ENCODE results near the gene PTPRN2.

PTPRN2 gene

DNA sequence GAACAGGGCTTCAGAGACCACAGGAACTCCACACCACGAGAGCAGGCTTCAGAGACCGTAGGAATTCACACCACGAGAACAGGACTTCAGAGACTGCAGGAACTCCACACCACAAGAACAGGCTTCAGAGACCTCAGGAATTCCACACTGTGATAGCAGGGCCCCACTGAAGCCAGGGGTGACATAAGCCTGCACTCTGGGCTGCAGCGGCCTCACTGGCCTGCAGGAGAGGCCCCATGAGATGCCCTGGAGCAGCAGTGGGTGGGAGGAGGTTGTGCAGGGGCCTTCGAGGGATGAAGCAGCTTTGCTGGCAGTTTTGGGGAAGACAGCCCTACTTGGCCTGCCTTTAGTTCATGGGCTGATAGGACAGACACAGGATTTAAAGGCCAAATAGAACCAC lies 614.7 kb downstream of the PTPRN2 start:
- Mint-ChIP-seq H3K4me1 (ENCODE audit: low read depth in 2 of 2) (no peaks in the 10 kb centered on the region), H3K4me3 (no peak overlapping the region), H3K9me3 (peaks cover 8 to 9% of the 10 kb centered on the region in 2 donors), H3K27me3 (peaks cover 10 to 29% of the 10 kb centered on the region in 2 donors), H3K36me3 (ENCODE audit: insufficient read depth) (no peaks in the 10 kb centered on the region), H3K27ac (no peak overlapping the region)
- DNase-seq (no peak), ATAC-seq (replicated peaks) (no peak)

- Mint-ChIP-seq H3K27me3 (peaks cover 10 to 17% of the 10 kb centered on the region in 2 donors), H3K4me1 (ENCODE audit: low read depth in 2 of 2) (no peaks in the 10 kb centered on the region), H3K27ac (no peak overlapping the region), H3K9me3 (peaks cover 8 to 9% of the 10 kb centered on the region in 2 donors), H3K36me3 (ENCODE audit: insufficient read depth) (no peaks in the 10 kb centered on the region), H3K4me3 (no peak overlapping the region)
- ATAC-seq (replicated peaks) (no peak), DNase-seq (no peak)
Observed at GRCh38 chr7:157971501-157971900, 616.1 kb downstream of the PTPRN2 start.

DNA sequence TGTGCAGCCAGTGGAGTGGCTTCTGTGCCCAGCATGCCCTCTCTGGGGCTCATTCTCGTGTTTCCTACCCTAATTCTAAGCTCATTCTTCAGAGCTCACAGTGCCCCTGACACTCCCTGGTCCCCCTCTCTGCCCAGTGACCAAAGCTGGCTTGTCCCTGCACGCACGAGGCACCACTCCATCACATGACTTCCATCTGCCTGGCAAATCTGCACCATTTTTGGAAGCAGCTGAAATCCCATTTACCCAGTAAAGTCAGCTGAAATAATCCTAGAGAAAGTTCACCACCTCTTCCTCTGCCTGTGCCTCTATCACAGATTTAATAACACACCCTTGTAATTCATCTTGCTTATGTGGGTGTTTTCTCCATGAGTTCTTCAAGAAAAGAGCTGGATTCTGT lies 616.9 kb downstream of the PTPRN2 start:
- peaks cover 8 to 9% of the 10 kb centered on the region in 2 donors for H3K9me3 Mint-ChIP-seq
- ATAC-seq (replicated peaks): no peak
- no peaks in the 10 kb centered on the region for H3K4me1 Mint-ChIP-seq (ENCODE audit: low read depth in 2 of 2)
- H3K36me3 Mint-ChIP-seq (ENCODE audit: insufficient read depth): no peaks in the 10 kb centered on the region
- H3K27me3 Mint-ChIP-seq: peaks cover 8 to 10% of the 10 kb centered on the region in 2 donors
- no peak overlapping the region for H3K4me3 Mint-ChIP-seq
- no peak for DNase-seq
- H3K27ac Mint-ChIP-seq: no peak overlapping the region

- Mint-ChIP-seq H3K27me3 (peaks cover under 1 to 2% of the 10 kb centered on the region in 2 donors), H3K27ac (no peak overlapping the region), H3K4me3 (no peak overlapping the region), H3K36me3 (ENCODE audit: insufficient read depth) (no peaks in the 10 kb centered on the region), H3K4me1 (ENCODE audit: low read depth in 2 of 2) (no peaks in the 10 kb centered on the region), H3K9me3 (peaks cover 1 to 6% of the 10 kb centered on the region in 2 donors)
- no peak for DNase-seq
- ATAC-seq (replicated peaks): no peak
Observed at GRCh38 chr7:157969995-157970394, 617.6 kb downstream of the PTPRN2 start.

DNA sequence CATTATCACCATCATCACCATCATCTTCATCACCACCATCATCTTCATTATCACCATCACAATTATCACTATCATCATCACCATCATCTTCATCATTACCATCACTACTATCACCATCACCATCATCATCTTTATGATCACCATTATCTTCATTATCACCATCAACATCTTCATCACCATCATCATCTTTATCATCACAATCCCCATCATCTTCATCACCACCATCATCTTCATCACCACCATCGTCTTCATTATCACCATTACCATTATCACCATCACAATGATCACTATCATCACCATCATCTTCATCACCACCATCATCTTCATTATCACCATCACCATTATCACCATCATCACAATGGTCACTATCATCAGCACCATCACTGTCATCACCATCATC lies 621.1 kb downstream of the PTPRN2 start:
- Mint-ChIP-seq H3K4me3 (no peak overlapping the region), H3K4me1 (ENCODE audit: low read depth in 2 of 2) (no peaks in the 10 kb centered on the region), H3K36me3 (ENCODE audit: insufficient read depth) (no peaks in the 10 kb centered on the region), H3K27ac (no peak overlapping the region), H3K9me3 (peaks cover 0 to 8% of the 10 kb centered on the region in 2 donors), H3K27me3 (no peaks in the 10 kb centered on the region)
- ATAC-seq (replicated peaks) (no peak), DNase-seq (no peak)

GRCh38 chr7:157964521-157964920 lies 623.1 kb downstream of the PTPRN2 start:
- Mint-ChIP-seq H3K4me1 (ENCODE audit: low read depth in 2 of 2) (no peaks in the 10 kb centered on the region), H3K4me3 (no peak overlapping the region), H3K36me3 (ENCODE audit: insufficient read depth) (no peaks in the 10 kb centered on the region), H3K9me3 (peaks cover 0 to 2% of the 10 kb centered on the region in 2 donors), H3K27me3 (peaks cover 0 to 6% of the 10 kb centered on the region in 2 donors), H3K27ac (no peak overlapping the region)
- no peak for DNase-seq
- no peak for ATAC-seq (replicated peaks)

GRCh38 chr7:157964016-157964415 lies 623.6 kb downstream of the PTPRN2 start:
- DNase-seq: no peak
- H3K27ac Mint-ChIP-seq: no peak overlapping the region

DNA sequence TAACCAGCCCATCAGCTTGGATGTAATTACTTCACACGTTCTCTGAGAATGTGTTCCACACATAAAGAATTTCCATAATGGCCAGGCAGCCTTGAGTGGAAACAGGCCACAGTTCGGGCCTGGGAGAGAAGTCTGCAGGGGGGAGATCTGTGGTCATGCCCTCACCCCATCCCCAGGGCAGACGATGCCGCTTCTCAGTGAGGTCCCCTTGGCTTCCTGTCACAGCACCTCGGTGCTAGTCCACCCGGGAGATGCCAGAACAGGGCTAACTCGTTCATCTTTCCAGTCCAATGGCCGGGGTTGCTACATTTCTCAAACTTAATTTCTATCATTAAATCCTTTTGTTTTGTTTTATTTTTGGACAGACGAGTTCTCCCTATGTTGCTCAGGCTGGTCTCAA lies 624.1 kb downstream of the PTPRN2 start:
- Mint-ChIP-seq H3K9me3 (peaks cover 0 to 2% of the 10 kb centered on the region in 2 donors), H3K27ac (no peak overlapping the region), H3K4me3 (no peak overlapping the region), H3K4me1 (ENCODE audit: low read depth in 2 of 2) (no peaks in the 10 kb centered on the region), H3K36me3 (ENCODE audit: insufficient read depth) (no peaks in the 10 kb centered on the region), H3K27me3 (peaks cover 0 to 12% of the 10 kb centered on the region in 2 donors)
- ATAC-seq (replicated peaks) (no peak), DNase-seq (no peak)

More at GRCh38 chr7:157964016-157964415, 623.6 kb downstream of the PTPRN2 start:
- peaks cover 0 to 2% of the 10 kb centered on the region in 2 donors for H3K9me3 Mint-ChIP-seq
- H3K4me3 Mint-ChIP-seq: no peak overlapping the region
- ATAC-seq (replicated peaks): no peak
- H3K4me1 Mint-ChIP-seq (ENCODE audit: low read depth in 2 of 2): no peaks in the 10 kb centered on the region
- peaks cover 0 to 11% of the 10 kb centered on the region in 2 donors for H3K27me3 Mint-ChIP-seq
- no peaks in the 10 kb centered on the region for H3K36me3 Mint-ChIP-seq (ENCODE audit: insufficient read depth)

DNA sequence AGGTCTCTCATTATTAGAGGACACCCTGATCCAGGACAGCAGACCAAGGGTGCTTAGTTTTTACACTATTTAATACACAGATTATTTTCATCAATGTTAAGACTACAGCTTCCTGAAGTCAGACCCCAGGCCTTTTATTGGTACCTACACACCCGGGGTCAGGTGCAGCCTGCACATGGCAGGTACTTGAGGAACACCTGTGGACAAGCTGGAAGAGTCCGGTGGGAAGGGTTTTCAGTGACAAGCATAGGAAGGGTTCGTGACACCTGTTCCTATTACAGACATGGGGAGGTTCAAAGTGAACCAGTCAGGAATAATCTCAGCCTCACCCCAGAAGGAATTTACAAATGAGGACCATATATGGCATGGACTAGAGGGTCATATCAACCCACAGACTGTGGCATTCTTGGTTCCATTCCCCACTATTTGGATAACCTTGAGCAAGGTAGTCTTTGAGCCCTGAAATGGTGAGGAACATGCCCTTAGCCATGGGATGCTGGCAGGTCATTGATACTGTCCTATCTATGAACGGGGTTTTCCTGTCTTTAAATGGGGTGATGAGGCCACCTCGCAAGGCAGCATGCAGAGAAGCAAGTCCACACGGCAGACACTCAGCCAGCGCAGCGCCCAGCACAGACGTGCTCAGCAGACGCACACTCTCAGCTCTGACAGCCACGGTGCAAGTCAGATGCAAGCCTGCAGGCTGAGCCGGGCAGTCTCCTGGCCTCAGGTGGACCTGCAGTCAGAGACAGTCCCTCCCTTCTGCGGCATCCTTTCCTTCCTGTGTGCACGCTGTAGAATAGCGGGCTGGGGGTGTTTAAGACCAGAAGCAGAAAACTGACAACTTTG lies 624.9 kb downstream of the PTPRN2 start:
- Mint-ChIP-seq H3K4me1 (ENCODE audit: low read depth in 2 of 2) (no peaks in the 10 kb centered on the region), H3K9me3 (peaks cover 0 to 2% of the 10 kb centered on the region in 2 donors), H3K27me3 (peaks cover 0 to 12% of the 10 kb centered on the region in 2 donors), H3K4me3 (no peak overlapping the region), H3K27ac (no peak overlapping the region), H3K36me3 (ENCODE audit: insufficient read depth) (no peaks in the 10 kb centered on the region)
- DNase-seq (no peak), ATAC-seq (replicated peaks) (no peak)

GRCh38 chr7:157961731-157962457 lies 625.7 kb downstream of the PTPRN2 start:
- H3K9me3 Mint-ChIP-seq: peaks cover 0 to 2% of the 10 kb centered on the region in 2 donors
- no peaks in the 10 kb centered on the region for H3K36me3 Mint-ChIP-seq (ENCODE audit: insufficient read depth)

DNA sequence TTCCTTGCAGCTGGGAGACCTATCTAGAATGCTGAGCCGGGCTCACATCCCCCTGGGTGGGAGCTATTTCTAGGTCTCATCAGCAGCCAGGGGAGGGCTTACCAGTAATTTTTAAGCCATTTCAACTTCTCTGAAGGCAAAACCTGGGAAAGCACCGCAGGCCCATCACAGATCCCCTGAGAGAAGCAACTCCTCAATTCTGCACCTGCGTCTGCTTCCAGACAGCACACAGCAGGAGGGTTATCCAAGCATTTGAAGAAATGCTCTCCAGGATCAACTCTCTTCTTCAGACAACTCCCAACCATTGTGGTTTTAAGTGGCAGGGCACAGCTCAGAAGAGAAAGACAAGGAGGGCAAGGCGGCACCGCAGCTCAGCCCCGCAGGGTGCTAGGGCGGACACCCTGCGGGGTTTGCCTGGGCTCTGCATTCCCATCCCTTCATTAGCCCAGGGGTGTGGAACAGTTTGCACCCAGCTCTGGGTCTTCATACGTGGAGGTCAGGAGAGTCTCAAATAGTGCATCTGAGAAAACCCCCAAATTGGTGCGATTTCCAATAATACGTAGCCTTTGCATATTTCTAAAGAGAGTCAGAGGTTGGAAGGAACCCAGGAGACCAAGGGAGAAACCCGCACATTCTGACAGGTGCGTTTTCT lies 632.1 kb downstream of the PTPRN2 start:
- no peak for DNase-seq
- Mint-ChIP-seq H3K27ac (no peak overlapping the region), H3K27me3 (peaks cover 9 to 57% of the 10 kb centered on the region in 2 donors), H3K4me1 (ENCODE audit: low read depth in 2 of 2) (no peaks in the 10 kb centered on the region), H3K4me3 (no peak overlapping the region), H3K36me3 (ENCODE audit: insufficient read depth) (no peaks in the 10 kb centered on the region), H3K9me3 (no peaks in the 10 kb centered on the region)
- no peak for ATAC-seq (replicated peaks)

More at GRCh38 chr7:157961731-157962457, 625.7 kb downstream of the PTPRN2 start:
- Mint-ChIP-seq H3K4me1 (ENCODE audit: low read depth in 2 of 2) (no peaks in the 10 kb centered on the region), H3K4me3 (no peak overlapping the region), H3K27me3 (peaks cover 0 to 12% of the 10 kb centered on the region in 2 donors), H3K27ac (no peak overlapping the region)
- ATAC-seq (replicated peaks) (no peak), DNase-seq (no peak)

- Mint-ChIP-seq H3K36me3 (ENCODE audit: insufficient read depth) (no peaks in the 10 kb centered on the region), H3K4me1 (ENCODE audit: low read depth in 2 of 2) (no peaks in the 10 kb centered on the region), H3K27me3 (peaks cover 9 to 61% of the 10 kb centered on the region in 2 donors), H3K27ac (no peak overlapping the region), H3K9me3 (no peaks in the 10 kb centered on the region), H3K4me3 (no peak overlapping the region)
- ATAC-seq (replicated peaks): no peak
- DNase-seq: no peak
Observed at GRCh38 chr7:157954901-157955300, 632.7 kb downstream of the PTPRN2 start.

DNA sequence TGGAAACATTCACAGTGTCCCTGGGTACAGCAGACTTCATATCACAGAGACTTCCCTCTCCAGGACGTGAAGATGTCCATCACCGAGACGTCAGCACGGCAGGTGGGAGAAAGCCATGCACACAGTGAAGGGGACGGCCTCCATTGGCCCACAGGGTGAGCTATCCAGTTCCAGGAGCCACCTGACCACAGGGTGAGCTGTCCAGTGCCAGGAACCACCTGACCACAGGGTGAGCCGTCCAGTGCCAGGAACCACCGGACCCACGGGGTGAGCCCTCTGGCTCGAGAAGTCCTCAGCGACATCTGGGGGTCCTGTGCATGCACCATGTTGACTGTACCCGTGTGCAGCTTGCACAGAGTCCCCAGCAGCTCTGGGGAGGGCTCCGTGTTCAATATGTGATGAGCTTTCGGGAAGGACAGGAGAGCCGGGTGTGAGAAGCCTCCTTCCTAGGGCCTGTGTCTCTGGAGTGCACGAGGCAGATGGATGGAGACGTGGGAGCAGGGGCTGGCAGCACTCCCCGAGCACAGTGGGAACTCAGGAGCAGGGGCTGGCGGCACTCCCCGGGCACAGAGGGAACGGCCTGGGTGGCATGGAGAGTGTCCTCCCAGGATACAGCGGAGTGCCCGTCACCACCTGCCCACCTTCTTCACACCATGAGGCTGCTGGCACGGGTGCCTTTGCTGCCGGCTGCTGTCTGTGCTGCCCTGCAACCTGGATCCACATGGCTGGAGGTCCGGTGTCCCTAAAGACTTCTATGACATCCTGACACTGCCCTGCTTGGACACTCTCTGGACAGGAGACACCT lies 634.6 kb downstream of the PTPRN2 start:
- ATAC-seq (replicated peaks) (no peak), DNase-seq (no peak)
- H3K36me3 Mint-ChIP-seq (ENCODE audit: insufficient read depth): no peaks in the 10 kb centered on the region
- H3K9me3 Mint-ChIP-seq: no peaks in the 10 kb centered on the region
- H3K4me3 Mint-ChIP-seq: no peak overlapping the region
- H3K27me3 Mint-ChIP-seq: peaks cover 9 to 55% of the 10 kb centered on the region in 2 donors
- no peaks in the 10 kb centered on the region for H3K4me1 Mint-ChIP-seq (ENCODE audit: low read depth in 2 of 2)
- H3K27ac Mint-ChIP-seq: no peak overlapping the region

All from effector memory CD8-positive, alpha-beta T cell (primary cell).